IMR-90 (cell line): ENCODE results near the gene ODAD3.
"Not testable (repeated sequence)": the region's sequence is repeated elsewhere in the genome, so short reads cannot be mapped to it uniquely, and the experiment has no call there.

ENCODE experiments used
- BHLHE40 ChIP-seq: fragments of 150-350 bp; IDR thresholded peaks from 2 replicates; pipeline ENCODE4 v1.6.1; 2016; ENCODE audit warnings: mild to moderate bottlenecking, low read depth, low read length
- CEBPB ChIP-seq: IDR thresholded peaks from 2 replicates; pipeline ENCODE4 v1.6.1; 2012; ENCODE audit warnings: low read depth, low read length, improper control_type of control experiment
- CTCF ChIP-seq: conservative IDR thresholded peaks from 2 replicates; pipeline ENCODE4 v1.5.1; 2012; ENCODE audit warnings: mild to moderate bottlenecking, low read depth, low read length, improper control_type of control experiment
- ELK1 ChIP-seq: fragments of 150-350 bp; IDR thresholded peaks from 2 replicates; pipeline ENCODE4 v1.6.1; 2016; ENCODE audit warnings: low read depth, mild to moderate bottlenecking, low read length, moderate library complexity, borderline replicate concordance
- MAZ ChIP-seq: IDR thresholded peaks from 2 replicates; pipeline ENCODE4 v1.6.1; 2012; ENCODE audit warnings: low read depth, mild to moderate bottlenecking, low read length, improper control_type of control experiment, moderate library complexity, borderline replicate concordance
- MXI1 ChIP-seq: IDR thresholded peaks from 2 replicates; pipeline ENCODE4 v1.6.1; 2012; ENCODE audit warnings: low read depth, mild to moderate bottlenecking, low read length, moderate library complexity, borderline replicate concordance
- POLR2A ChIP-seq: IDR thresholded peaks from 2 replicates; pipeline ENCODE4 v1.6.1; 2012; ENCODE audit warnings: mild to moderate bottlenecking, low read depth, low read length
- RAD21 ChIP-seq: IDR thresholded peaks from 2 replicates; pipeline ENCODE4 v1.6.1; 2012; ENCODE audit warnings: low read length, improper control_type of control experiment
- SMC3 ChIP-seq: fragments of 150-350 bp; IDR thresholded peaks from 2 replicates; pipeline ENCODE4 v1.6.1; 2016; ENCODE audit warnings: low read depth, mild to moderate bottlenecking, antibody characterized with exemption, low read length, moderate library complexity

GRCh38 chr19:11455233-11455554 is 20.3 kb upstream of the ODAD3 start:
- not testable (repeated sequence) for TF ChIP-seq CTCF, CEBPB, POLR2A, ELK1, MAZ, RAD21, MXI1, BHLHE40, SMC3
